HepG2 (cell line): ENCODE measurements around the gene XIAP. TPM values are rescaled to one million over a fixed set of nuclear protein-coding genes. Genes with fewer than 3 reads are reported as not detected.

Source experiments
- ATAC-seq: fragments of 200-7000 bp; cut with Tn5 transposase; 3 replicates; pipeline ENCODE4 v1.9.1; 2020; ENCODE audit warnings: mild to moderate bottlenecking, moderate library complexity
- BruUV-seq: library from RNA; stranded (reverse); fragments of 400-500 nt; replicated peaks from 2 replicates; lab custom pipeline; 2021; lab: Mats Ljungman, UMichigan
- CTCF ChIA-PET: fragments of 300-600 bp; formaldehyde crosslinking; extraction: SDS; loops from one replicate; lab custom pipeline; 2021; ENCODE audit warnings: low total read pairs, inconsistent platforms, low intra/inter-chr PET ratio; lab: Yijun Ruan, JAX
- POLR2A ChIA-PET: fragments of 350-600 bp; sonication (Branson Sonifier 250); formaldehyde crosslinking; loops from one replicate; lab custom pipeline; 2020; ENCODE audit warnings: antibody characterized with exemption, inconsistent platforms; lab: Yijun Ruan, JAX
- DNase-seq: peaks from one replicate; pipeline ENCODE4 v3.0.0-alpha.2; 2015; ENCODE audit warnings: low spot score
- FAIRE-seq: peaks from 3 replicates; lab custom pipeline; 2011; peaks lifted over from hg19 to GRCh38; lab: Jason Lieb, UNC
- H2AFZ ChIP-seq: one replicate; pipeline ENCODE4 v1.6.1; 2011; ENCODE audit warnings: low read length, inconsistent platforms
- H3K27ac ChIP-seq: fragments of 300-600 bp; 3 replicates; pipeline ENCODE4 v1.8.0; 2011; ENCODE audit warnings: mixed run types, mild to moderate bottlenecking, mixed read lengths, low read length, inconsistent platforms; ENCODE audit not compliant: insufficient read depth; ENCODE audit errors: extremely low read length
- H3K27me3 ChIP-seq, 2 experiments: fragments of 200-600 bp in 1 of 2; 2 replicates in 1 of 2; 3 replicates in 1 of 2; pipeline versions ENCODE4 v1.6.0 to v1.8.0; 2011; ENCODE audit warnings: low read length in 2 of 2, mild to moderate bottlenecking in 2 of 2, moderate library complexity in 2 of 2, inconsistent platforms in 1 of 2; ENCODE audit not compliant: insufficient read depth in 2 of 2, control insufficient read depth in 1 of 2
- H3K36me3 ChIP-seq, 2 experiments: fragments of 200-600 bp in 1 of 2; replicated peaks in 1 of 2; 2 replicates in 1 of 2; 3 replicates in 1 of 2; pipeline versions ENCODE4 v1.5.1 to v1.8.0; 2011; ENCODE audit warnings: low read length in 2 of 2, inconsistent platforms in 1 of 2; ENCODE audit not compliant: insufficient read depth in 2 of 2, control insufficient read depth in 1 of 2
- H3K4me1 ChIP-seq: 2 replicates; pipeline ENCODE4 v1.5.1; 2012; ENCODE audit warnings: low read length, inconsistent platforms; ENCODE audit not compliant: insufficient read depth
- H3K4me2 ChIP-seq: 2 replicates; pipeline ENCODE4 v1.6.0; 2011; ENCODE audit warnings: low read depth, low read length, inconsistent platforms
- H3K4me3 ChIP-seq, 3 experiments: fragments of 200-600 bp in 1 of 3; sonication (generic), shearing (Covaris generic) in 1 of 3; replicated peaks in 1 of 3; 2 replicates each; pipeline ENCODE4 v1.5.1; 2011 to 2016; ENCODE audit warnings: low read length in 3 of 3, inconsistent platforms in 2 of 3, low read depth in 2 of 3, mild to moderate bottlenecking in 2 of 3, control low read depth in 1 of 3, mixed read lengths in 1 of 3; ENCODE audit not compliant: insufficient read depth in 1 of 3
- H3K79me2 ChIP-seq: one replicate; pipeline ENCODE4 v1.6.1; 2011; ENCODE audit warnings: low read length, inconsistent platforms; ENCODE audit not compliant: insufficient read depth
- H3K9ac ChIP-seq: 2 replicates; pipeline ENCODE4 v1.6.0; 2011; ENCODE audit warnings: mild to moderate bottlenecking, low read depth, low read length, inconsistent platforms; ENCODE audit not compliant: insufficient read depth
- H3K9me3 ChIP-seq: 2 replicates; pipeline ENCODE4 v1.5.1; 2012; ENCODE audit warnings: mild to moderate bottlenecking, low read length
- H4K20me1 ChIP-seq: 2 replicates; pipeline ENCODE4 v1.6.0; 2011; ENCODE audit warnings: inconsistent platforms, mild to moderate bottlenecking, low read length, moderate library complexity; ENCODE audit not compliant: insufficient read depth
- CSRNP1 ChIP-seq: sonication (generic); formaldehyde crosslinking; IDR thresholded peaks from 2 replicates; pipeline ENCODE4 v1.8.1; 2023; ENCODE audit warnings: mild to moderate bottlenecking, missing genetic modification reagents
- IRF1 ChIP-seq: sonication (generic); formaldehyde crosslinking; IDR thresholded peaks from 2 replicates; pipeline ENCODE4 v1.4.0; 2020; ENCODE audit warnings: low read depth, mild to moderate bottlenecking, missing genetic modification reagents
- RAD51 ChIP-seq: fragments of 450-650 bp; IDR thresholded peaks from 2 replicates; pipeline ENCODE4 v1.6.1; 2016; ENCODE audit warnings: borderline replicate concordance
- ZNF597 ChIP-seq: sonication (generic); formaldehyde crosslinking; IDR thresholded peaks from 2 replicates; pipeline ENCODE4 v1.5.0; 2020; ENCODE audit warnings: missing genetic modification reagents
- WGBS: methylation state at CpG from one replicate; pipeline ENCODE4 v1.1.6; 2017; ENCODE audit warnings: low lambda C conversion rate; 5-methylcytosine and 5-hydroxymethylcytosine counted together
- in situ Hi-C: cut with HindIII; loops from 2 replicates; pipeline ENCODE4 v1.10.0; 2017; ENCODE audit warnings: low pct_unique_long_range_greater_than_20kb; ENCODE audit not compliant: extremely low pct_ligation_motif_present
- intact Hi-C: fragments of 100-400 bp; cut with micrococcal nuclease; formaldehyde crosslinking; loops from one replicate; pipeline ENCODE4 v1.10.0; 2022; ENCODE audit not compliant: unreplicated experiment
- polyA plus RNA-seq, 8 experiments: library from polyadenylated mRNA; depleted of rRNA in 3 of 8; stranded (reverse) in 7 of 8; unstranded in 1 of 8; fragments of >200 nt; fragmentation: Illumina TruSeq in 4 of 8; extraction: Trizol in 4 of 8; gene quantifications; 2 replicates each; pipeline versions ENCODE4 v1.2.1 to v1.2.3, GENCODE V29; 2011 to 2016; ENCODE audit warnings: low read depth in 4 of 8, missing spikeins in 1 of 8, mixed read lengths in 1 of 8; ENCODE audit not compliant: insufficient read depth in 1 of 8
- total RNA-seq, 5 experiments: library from RNA; depleted of rRNA; stranded (reverse); fragments of >200 nt; fragmentation: Illumina TruSeq; extraction: Trizol; gene quantifications; 2 replicates each; pipeline ENCODE4 v1.2.3, GENCODE V29; 2016; ENCODE audit warnings: low read depth in 1 of 5
- TF ChIP-seq, protein P1 (sequence below): sonication (generic); formaldehyde crosslinking; IDR thresholded peaks from 2 replicates; pipeline ENCODE4 v1.4.0; 2020; ENCODE audit warnings: missing genetic modification reagents, low read depth, mild to moderate bottlenecking, borderline replicate concordance
- TF ChIP-seq, protein P2 (sequence below): sonication (generic); formaldehyde crosslinking; IDR thresholded peaks from 2 replicates; pipeline ENCODE4 v1.5.0; 2020; ENCODE audit warnings: mild to moderate bottlenecking, missing genetic modification reagents, moderate library complexity
- TF ChIP-seq, protein P3 (sequence below): sonication (generic); formaldehyde crosslinking; IDR thresholded peaks from 2 replicates; pipeline ENCODE4 v1.4.0; 2020; ENCODE audit warnings: missing genetic modification reagents, borderline replicate concordance
- TF ChIP-seq, protein P4 (sequence below): sonication (generic); formaldehyde crosslinking; IDR thresholded peaks from 2 replicates; pipeline ENCODE4 v1.8.0; 2022; ENCODE audit warnings: mild to moderate bottlenecking, missing genetic modification reagents, moderate library complexity

XIAP gene
- total and polyA plus RNA-seq, 2 of the 13 experiments (the other 11 are each of a cell fraction or from before 2014, with no cell fraction given), result 12.9 to 29.5 TPM

DNA sequence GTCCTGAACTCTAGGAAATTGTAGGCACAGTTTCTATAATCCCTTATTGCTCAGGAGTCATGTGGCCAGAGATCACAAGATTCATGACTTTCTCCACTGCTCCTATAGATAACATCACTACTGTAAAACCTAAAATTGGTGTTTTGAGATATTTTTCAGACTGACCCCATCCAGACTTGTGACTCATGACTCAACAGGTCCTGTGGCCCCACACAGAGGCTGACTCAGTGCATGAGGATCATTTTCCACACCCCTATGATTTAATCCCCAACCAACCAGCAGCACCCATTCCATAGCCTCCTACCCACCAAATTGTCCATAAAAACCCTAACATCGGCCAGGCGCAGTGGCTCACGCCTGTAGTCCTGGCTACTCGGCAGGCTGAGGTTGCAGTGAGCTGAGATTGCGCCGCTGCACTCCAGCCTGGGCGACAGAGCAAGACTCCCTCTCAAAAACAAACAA, 13.2 kb upstream of the XIAP start (continued):
- TF ChIP-seq, protein P1, sequence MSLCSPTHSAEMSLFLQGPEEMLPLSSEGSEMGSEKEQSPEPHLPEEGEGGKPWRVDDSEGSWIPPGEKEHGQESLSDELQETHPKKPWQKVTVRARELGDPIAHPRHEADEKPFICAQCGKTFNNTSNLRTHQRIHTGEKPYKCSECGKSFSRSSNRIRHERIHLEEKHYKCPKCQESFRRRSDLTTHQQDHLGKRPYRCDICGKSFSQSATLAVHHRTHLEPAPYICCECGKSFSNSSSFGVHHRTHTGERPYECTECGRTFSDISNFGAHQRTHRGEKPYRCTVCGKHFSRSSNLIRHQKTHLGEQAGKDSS (CRISPR knock-in tag), result no peak
- TF ChIP-seq, all 625 proteins: peak for 0

DNA sequence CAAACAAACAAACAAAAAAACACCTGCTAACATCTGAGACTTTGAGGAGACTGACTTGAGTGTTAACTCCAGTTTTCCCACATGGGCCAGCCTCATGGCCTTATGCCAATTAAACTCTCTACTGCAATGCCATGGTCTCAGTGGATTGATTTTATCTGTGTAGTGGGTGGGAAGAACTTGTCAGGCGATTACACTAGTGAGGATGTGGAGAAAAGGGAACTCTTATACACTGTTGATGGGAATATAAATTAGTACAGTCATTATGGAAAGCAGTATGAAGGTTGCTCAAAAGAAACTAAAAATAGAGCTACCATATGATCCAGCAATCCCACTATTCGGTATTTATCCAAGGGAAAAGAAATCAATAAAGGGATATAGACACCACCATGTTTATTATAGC, 12.8 kb upstream of the XIAP start:
- in situ Hi-C loops, result no loop called here
- ChIA-PET POLR2A (no interaction called here), CTCF (no interaction called here)
- ATAC-seq, result no peak
- Histone ChIP-seq H3K27me3 (no peaks in the 10 kb centered on the region), H3K79me2 (no peaks in the 10 kb centered on the region), H3K4me3 (no peak overlapping the region), H3K36me3 (no peaks in the 10 kb centered on the region), H3K9me3 (no peaks in the 10 kb centered on the region), H3K4me2 (no peak overlapping the region), H3K4me1 (no peaks in the 10 kb centered on the region; the same call in 1 of the 2 replicates), H2AFZ (no peak overlapping the region), H4K20me1 (no peaks in the 10 kb centered on the region), H3K27ac (no peak overlapping the region), H3K9ac (no peak overlapping the region)
- WGBS, result 28% methylated on average over 2 of the region's 2 CpGs
- FAIRE-seq, result no peak
- DNase-seq, result no peak
- intact Hi-C loops, result no loop called here
- no TSS peak for BruUV-seq
- TF ChIP-seq RAD51 (no peak), CSRNP1 (CRISPR knock-in tag) (no peak), IRF1 (CRISPR knock-in tag) (no peak), ZNF597 (no peak)
- TF ChIP-seq, protein P2, sequence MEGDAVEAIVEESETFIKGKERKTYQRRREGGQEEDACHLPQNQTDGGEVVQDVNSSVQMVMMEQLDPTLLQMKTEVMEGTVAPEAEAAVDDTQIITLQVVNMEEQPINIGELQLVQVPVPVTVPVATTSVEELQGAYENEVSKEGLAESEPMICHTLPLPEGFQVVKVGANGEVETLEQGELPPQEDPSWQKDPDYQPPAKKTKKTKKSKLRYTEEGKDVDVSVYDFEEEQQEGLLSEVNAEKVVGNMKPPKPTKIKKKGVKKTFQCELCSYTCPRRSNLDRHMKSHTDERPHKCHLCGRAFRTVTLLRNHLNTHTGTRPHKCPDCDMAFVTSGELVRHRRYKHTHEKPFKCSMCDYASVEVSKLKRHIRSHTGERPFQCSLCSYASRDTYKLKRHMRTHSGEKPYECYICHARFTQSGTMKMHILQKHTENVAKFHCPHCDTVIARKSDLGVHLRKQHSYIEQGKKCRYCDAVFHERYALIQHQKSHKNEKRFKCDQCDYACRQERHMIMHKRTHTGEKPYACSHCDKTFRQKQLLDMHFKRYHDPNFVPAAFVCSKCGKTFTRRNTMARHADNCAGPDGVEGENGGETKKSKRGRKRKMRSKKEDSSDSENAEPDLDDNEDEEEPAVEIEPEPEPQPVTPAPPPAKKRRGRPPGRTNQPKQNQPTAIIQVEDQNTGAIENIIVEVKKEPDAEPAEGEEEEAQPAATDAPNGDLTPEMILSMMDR, result no peak
- TF ChIP-seq, protein P3, sequence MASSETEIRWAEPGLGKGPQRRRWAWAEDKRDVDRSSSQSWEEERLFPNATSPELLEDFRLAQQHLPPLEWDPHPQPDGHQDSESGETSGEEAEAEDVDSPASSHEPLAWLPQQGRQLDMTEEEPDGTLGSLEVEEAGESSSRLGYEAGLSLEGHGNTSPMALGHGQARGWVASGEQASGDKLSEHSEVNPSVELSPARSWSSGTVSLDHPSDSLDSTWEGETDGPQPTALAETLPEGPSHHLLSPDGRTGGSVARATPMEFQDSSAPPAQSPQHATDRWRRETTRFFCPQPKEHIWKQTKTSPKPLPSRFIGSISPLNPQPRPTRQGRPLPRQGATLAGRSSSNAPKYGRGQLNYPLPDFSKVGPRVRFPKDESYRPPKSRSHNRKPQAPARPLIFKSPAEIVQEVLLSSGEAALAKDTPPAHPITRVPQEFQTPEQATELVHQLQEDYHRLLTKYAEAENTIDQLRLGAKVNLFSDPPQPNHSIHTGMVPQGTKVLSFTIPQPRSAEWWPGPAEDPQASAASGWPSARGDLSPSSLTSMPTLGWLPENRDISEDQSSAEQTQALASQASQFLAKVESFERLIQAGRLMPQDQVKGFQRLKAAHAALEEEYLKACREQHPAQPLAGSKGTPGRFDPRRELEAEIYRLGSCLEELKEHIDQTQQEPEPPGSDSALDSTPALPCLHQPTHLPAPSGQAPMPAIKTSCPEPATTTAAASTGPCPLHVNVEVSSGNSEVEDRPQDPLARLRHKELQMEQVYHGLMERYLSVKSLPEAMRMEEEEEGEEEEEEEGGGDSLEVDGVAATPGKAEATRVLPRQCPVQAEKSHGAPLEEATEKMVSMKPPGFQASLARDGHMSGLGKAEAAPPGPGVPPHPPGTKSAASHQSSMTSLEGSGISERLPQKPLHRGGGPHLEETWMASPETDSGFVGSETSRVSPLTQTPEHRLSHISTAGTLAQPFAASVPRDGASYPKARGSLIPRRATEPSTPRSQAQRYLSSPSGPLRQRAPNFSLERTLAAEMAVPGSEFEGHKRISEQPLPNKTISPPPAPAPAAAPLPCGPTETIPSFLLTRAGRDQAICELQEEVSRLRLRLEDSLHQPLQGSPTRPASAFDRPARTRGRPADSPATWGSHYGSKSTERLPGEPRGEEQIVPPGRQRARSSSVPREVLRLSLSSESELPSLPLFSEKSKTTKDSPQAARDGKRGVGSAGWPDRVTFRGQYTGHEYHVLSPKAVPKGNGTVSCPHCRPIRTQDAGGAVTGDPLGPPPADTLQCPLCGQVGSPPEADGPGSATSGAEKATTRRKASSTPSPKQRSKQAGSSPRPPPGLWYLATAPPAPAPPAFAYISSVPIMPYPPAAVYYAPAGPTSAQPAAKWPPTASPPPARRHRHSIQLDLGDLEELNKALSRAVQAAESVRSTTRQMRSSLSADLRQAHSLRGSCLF (CRISPR knock-in tag), result no peak
- TF ChIP-seq, protein P4, sequence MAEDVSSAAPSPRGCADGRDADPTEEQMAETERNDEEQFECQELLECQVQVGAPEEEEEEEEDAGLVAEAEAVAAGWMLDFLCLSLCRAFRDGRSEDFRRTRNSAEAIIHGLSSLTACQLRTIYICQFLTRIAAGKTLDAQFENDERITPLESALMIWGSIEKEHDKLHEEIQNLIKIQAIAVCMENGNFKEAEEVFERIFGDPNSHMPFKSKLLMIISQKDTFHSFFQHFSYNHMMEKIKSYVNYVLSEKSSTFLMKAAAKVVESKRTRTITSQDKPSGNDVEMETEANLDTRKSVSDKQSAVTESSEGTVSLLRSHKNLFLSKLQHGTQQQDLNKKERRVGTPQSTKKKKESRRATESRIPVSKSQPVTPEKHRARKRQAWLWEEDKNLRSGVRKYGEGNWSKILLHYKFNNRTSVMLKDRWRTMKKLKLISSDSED (CRISPR knock-in tag), result no peak
